Measurements from ENCODE around the gene ERN1. TPM values are rescaled to one million over a fixed set of nuclear protein-coding genes. Genes with fewer than 3 reads are reported as not detected.

The ERN1 gene
- polyA plus RNA-seq, 1 donor = 5.9 TPM

GRCh38 chr17:64083093-64083492 is 46.9 kb downstream of the ERN1 start:
- DNase-seq = no peak

GRCh38 chr17:64081802-64082799 is 47.8 kb downstream of the ERN1 start:
- DNase-seq = no peak

- DNase-seq = no peak
Observed at GRCh38 chr17:64080174-64080618, 49.7 kb downstream of the ERN1 start.

GRCh38 chr17:64077379-64077778 is 52.6 kb downstream of the ERN1 start:
- DNase-seq = no peak

GRCh38 chr17:64075913-64076312 is 54.0 kb downstream of the ERN1 start:
- DNase-seq = no peak

- DNase-seq = no peak
Observed at GRCh38 chr17:64074704-64075426, 55.1 kb downstream of the ERN1 start.

GRCh38 chr17:64073771-64074703 is 55.9 kb downstream of the ERN1 start:
- no peak for DNase-seq

- DNase-seq = no peak
Observed at GRCh38 chr17:64071111-64071510, 58.8 kb downstream of the ERN1 start.

- DNase-seq = no peak
Observed at GRCh38 chr17:64070213-64070612, 59.7 kb downstream of the ERN1 start.

- no peak for DNase-seq
Observed at GRCh38 chr17:64069143-64069542, 60.8 kb downstream of the ERN1 start.

- no peak for DNase-seq
Observed at GRCh38 chr17:64067657-64068056, 62.3 kb downstream of the ERN1 start.

GRCh38 chr17:64066716-64067115 is 63.2 kb downstream of the ERN1 start:
- DNase-seq = no peak

GRCh38 chr17:64065161-64065560 is 64.8 kb downstream of the ERN1 start:
- DNase-seq = no peak

GRCh38 chr17:64064331-64064730 is 65.6 kb downstream of the ERN1 start:
- DNase-seq = no peak

GRCh38 chr17:64063766-64064224 is 66.1 kb downstream of the ERN1 start:
- DNase-seq = no peak

- no peak for DNase-seq
Observed at GRCh38 chr17:64063088-64063487, 66.9 kb downstream of the ERN1 start.

GRCh38 chr17:64061178-64061898 is 68.6 kb downstream of the ERN1 start:
- no peak for DNase-seq

- no peak for DNase-seq
Observed at GRCh38 chr17:64060331-64060730, 69.6 kb downstream of the ERN1 start.

GRCh38 chr17:64059756-64060155 is 70.2 kb downstream of the ERN1 start:
- DNase-seq = no peak

GRCh38 chr17:64058621-64059020 is 71.3 kb downstream of the ERN1 start:
- no peak for DNase-seq

GRCh38 chr17:64057701-64058263 is 72.2 kb downstream of the ERN1 start:
- no peak for DNase-seq

Measured in hindlimb muscle (tissue), 1 donor.